Measurements from ENCODE around the gene MIGA1. TPM values are rescaled to one million over a fixed set of nuclear protein-coding genes. Genes with fewer than 3 reads are reported as not detected.
A peak's percentile ranks its signal among the peaks of the same experiment; 100 is the strongest.
"Not testable (repeated sequence)": the region's sequence is repeated elsewhere in the genome, so short reads cannot be mapped to it uniquely, and the experiment has no call there.

Gene MIGA1
- total RNA-seq, 1 donor from 2014 or later, result 19.8 TPM

GRCh38 chr1:77803371-77803770, 23.9 kb downstream of the MIGA1 start:
- TF ChIP-seq, protein P1, sequence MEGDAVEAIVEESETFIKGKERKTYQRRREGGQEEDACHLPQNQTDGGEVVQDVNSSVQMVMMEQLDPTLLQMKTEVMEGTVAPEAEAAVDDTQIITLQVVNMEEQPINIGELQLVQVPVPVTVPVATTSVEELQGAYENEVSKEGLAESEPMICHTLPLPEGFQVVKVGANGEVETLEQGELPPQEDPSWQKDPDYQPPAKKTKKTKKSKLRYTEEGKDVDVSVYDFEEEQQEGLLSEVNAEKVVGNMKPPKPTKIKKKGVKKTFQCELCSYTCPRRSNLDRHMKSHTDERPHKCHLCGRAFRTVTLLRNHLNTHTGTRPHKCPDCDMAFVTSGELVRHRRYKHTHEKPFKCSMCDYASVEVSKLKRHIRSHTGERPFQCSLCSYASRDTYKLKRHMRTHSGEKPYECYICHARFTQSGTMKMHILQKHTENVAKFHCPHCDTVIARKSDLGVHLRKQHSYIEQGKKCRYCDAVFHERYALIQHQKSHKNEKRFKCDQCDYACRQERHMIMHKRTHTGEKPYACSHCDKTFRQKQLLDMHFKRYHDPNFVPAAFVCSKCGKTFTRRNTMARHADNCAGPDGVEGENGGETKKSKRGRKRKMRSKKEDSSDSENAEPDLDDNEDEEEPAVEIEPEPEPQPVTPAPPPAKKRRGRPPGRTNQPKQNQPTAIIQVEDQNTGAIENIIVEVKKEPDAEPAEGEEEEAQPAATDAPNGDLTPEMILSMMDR (IDR thresholded peaks at IDR 0.05; ENCODE audit: unreplicated experiment), result no peak
- Mint-ChIP-seq H3K4me3 (no peak overlapping the region), H3K27me3 (ENCODE audit: low read depth) (no peaks in the 10 kb centered on the region), H3K36me3 (peaks cover 15% of the 10 kb centered on the region), H3K27ac (no peak overlapping the region), H3K4me1 (no peaks in the 10 kb centered on the region), H3K9me3 (no peaks in the 10 kb centered on the region)
- DNase-seq (ENCODE audit: low spot score in 2 of 2, unreplicated experiment in 2 of 2), result no peak

DNA sequence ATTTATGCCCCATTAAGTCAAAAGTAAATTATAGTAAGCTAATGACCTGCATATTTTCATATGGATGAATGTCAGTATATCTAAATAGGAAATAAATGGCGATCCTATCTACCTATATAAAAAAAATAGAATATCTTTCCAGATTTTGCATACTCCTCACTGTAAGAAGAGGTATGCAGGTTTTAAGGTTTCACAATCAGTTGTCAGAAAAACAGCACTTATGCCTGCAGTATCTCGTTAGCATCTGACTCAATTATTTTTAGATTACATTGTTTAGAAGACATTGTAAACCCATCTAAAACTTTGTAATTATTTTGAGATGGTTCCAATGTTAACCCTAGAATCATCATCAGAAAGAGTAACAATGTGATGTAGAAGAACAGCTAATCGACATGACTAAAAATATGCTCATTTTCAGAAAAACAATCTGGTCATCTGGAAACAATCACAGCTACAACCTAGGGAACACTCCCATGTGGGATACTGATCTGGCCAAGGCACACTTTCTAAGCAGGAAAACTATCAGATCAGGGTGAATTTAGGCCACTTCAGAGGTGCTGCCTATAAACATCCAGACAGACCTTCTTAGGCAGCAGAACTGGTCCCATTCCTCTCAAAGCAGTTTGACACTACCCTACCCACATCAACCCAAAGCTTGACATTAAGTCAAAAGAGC, 30.5 kb downstream of the MIGA1 start:
- peaks cover 28% of the 10 kb centered on the region for H3K36me3 Mint-ChIP-seq
- H3K4me1 Mint-ChIP-seq; DNase-seq (ENCODE audit: low spot score in 2 of 2, unreplicated experiment in 2 of 2); H3K27me3 Mint-ChIP-seq (ENCODE audit: low read depth); H3K9me3 Mint-ChIP-seq; H3K27ac Mint-ChIP-seq; H3K4me3 Mint-ChIP-seq: not testable (repeated sequence)

GRCh38 chr1:77811589-77811988, 32.1 kb downstream of the MIGA1 start:
- H3K27ac Mint-ChIP-seq; H3K4me1 Mint-ChIP-seq; DNase-seq (ENCODE audit: low spot score in 2 of 2, unreplicated experiment in 2 of 2); H3K4me3 Mint-ChIP-seq; H3K9me3 Mint-ChIP-seq; H3K27me3 Mint-ChIP-seq (ENCODE audit: low read depth): not testable (repeated sequence)
- peaks cover 24% of the 10 kb centered on the region for H3K36me3 Mint-ChIP-seq

- no peaks in the 10 kb centered on the region for H3K27me3 Mint-ChIP-seq (ENCODE audit: low read depth)
- no peaks in the 10 kb centered on the region for H3K9me3 Mint-ChIP-seq
- peak overlapping the region; percentile 73 for H3K27ac Mint-ChIP-seq
- H3K36me3 Mint-ChIP-seq, result peaks cover 42% of the 10 kb centered on the region
- TF ChIP-seq, protein P1 (IDR thresholded peaks at IDR 0.05; ENCODE audit: unreplicated experiment), result no peak
- no peak for DNase-seq (ENCODE audit: low spot score in 2 of 2, unreplicated experiment in 2 of 2)
- peaks cover 10% of the 10 kb centered on the region for H3K4me1 Mint-ChIP-seq
- no peak overlapping the region for H3K4me3 Mint-ChIP-seq
These were observed 38.1 kb downstream of the MIGA1 start for GRCh38 chr1:77817368-77818209.

DNA sequence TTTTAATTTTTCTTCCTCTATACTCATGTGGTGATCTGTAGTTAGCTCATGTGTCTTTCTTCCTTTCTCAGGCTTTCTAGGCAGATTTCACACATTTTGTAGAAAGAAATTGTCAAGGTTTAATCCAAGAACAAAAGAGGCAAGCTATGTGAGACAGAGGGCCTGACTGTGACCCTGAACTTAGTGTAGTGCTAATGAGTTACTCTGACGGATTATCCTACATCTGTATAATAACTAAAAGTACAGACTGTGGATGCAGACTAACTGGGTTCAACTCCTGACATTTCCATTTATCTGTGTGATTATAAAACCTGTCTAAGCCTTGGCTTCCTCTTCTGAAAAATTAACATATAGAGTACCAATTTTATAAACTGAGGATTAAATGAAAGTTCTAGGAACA, 40.7 kb downstream of the MIGA1 start:
- Mint-ChIP-seq H3K27ac (no peak overlapping the region), H3K27me3 (ENCODE audit: low read depth) (no peaks in the 10 kb centered on the region), H3K9me3 (no peaks in the 10 kb centered on the region), H3K36me3 (peaks cover 35% of the 10 kb centered on the region), H3K4me1 (peaks cover 10% of the 10 kb centered on the region), H3K4me3 (no peak overlapping the region)
- TF ChIP-seq, protein P1 (IDR thresholded peaks at IDR 0.05; ENCODE audit: unreplicated experiment), result no peak
- no peak for DNase-seq (ENCODE audit: low spot score in 2 of 2, unreplicated experiment in 2 of 2)

DNA sequence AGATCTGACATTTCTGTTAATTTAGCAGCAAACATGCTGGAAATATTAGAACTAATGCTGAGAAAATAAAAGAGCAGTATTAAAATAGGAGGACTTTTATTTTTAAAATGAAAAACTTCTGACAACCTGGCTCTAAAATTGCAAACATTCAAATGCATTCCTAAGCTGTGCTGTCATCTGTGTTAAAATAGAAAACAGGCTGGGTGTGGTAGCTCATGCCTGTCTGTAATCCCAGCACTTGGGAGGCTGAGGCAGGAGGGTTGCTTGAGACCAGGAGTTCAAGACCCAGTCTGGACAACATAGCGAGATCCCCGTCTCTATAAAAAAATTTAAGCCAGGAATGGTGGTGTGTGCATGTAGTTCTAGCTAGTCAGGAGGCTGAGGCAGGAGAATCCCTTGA, 44.6 kb downstream of the MIGA1 start:
- DNase-seq (ENCODE audit: low spot score in 2 of 2, unreplicated experiment in 2 of 2), result no peak
- Mint-ChIP-seq H3K36me3 (peaks cover 24% of the 10 kb centered on the region), H3K9me3 (no peaks in the 10 kb centered on the region), H3K27me3 (ENCODE audit: low read depth) (no peaks in the 10 kb centered on the region), H3K4me1 (no peaks in the 10 kb centered on the region), H3K4me3 (no peak overlapping the region), H3K27ac (peak overlapping the region; percentile 12)
- TF ChIP-seq, protein P1 (IDR thresholded peaks at IDR 0.05; ENCODE audit: unreplicated experiment), result no peak

Data from mesothelial cell of epicardium (in vitro differentiated cells).